GM10266 (cell line): ENCODE results near the gene FAM107B.
"Not testable (repeated sequence)": the region's sequence is repeated elsewhere in the genome, so short reads cannot be mapped to it uniquely, and the experiment has no call there.

Experiments
- DNase-seq: peaks from one replicate; pipeline ENCODE4 v3.0.0; 2012; ENCODE audit errors: extremely low spot score
- CTCF ChIP-seq: IDR thresholded peaks from 2 replicates; pipeline ENCODE4 v1.5.1; 2012; ENCODE audit warnings: mild to moderate bottlenecking, low read depth; ENCODE audit not compliant: control insufficient read depth, insufficient read depth; ENCODE audit errors: missing control alignments

Gene FAM107B

GRCh38 chr10:14717552-14717951, 57.1 kb downstream of the FAM107B start:
- DNase-seq = no peak
- no peak for TF ChIP-seq CTCF

- TF ChIP-seq CTCF = no peak
- DNase-seq = no peak
These were observed 61.7 kb downstream of the FAM107B start for GRCh38 chr10:14712991-14713424.

GRCh38 chr10:14709344-14709743, 65.4 kb downstream of the FAM107B start:
- DNase-seq = not testable (repeated sequence)

- DNase-seq = no peak
- no peak for TF ChIP-seq CTCF
These were observed 67.2 kb downstream of the FAM107B start for GRCh38 chr10:14707481-14707880.

- no peak for TF ChIP-seq CTCF
- DNase-seq = no peak
These were observed 69.0 kb downstream of the FAM107B start for GRCh38 chr10:14705548-14706230.

GRCh38 chr10:14703631-14704001, 71.1 kb downstream of the FAM107B start:
- DNase-seq = no peak

GRCh38 chr10:14701466-14701865, 73.2 kb downstream of the FAM107B start:
- DNase-seq = no peak
- no peak for TF ChIP-seq CTCF

More at GRCh38 chr10:14703631-14704001, 71.1 kb downstream of the FAM107B start:
- TF ChIP-seq CTCF = no peak

- DNase-seq = no peak
- no peak for TF ChIP-seq CTCF
These were observed 74.2 kb downstream of the FAM107B start for GRCh38 chr10:14700546-14700945.
